HL-60/S4 (cell line): ENCODE measurements around the gene PRAMEF26.
"Not testable (repeated sequence)": the region's sequence is repeated elsewhere in the genome, so short reads cannot be mapped to it uniquely, and the experiment has no call there.

ENCODE experiments used
- in situ Hi-C: fragments of 300-500 bp; cut with MboI; formaldehyde crosslinking; loops from 2 replicates; pipeline ENCODE4 v1.14.3; 2022; ENCODE audit warnings: low sequenced_read_pairs

The PRAMEF26 gene

GRCh38 chr1:13155909-13156308 lies at the start of gene PRAMEF26:
TSS of gene PRAMEF26 (minus strand) at chr1:13156009. CDS start at chr1:13153095, 2,914 bp downstream.
- in situ Hi-C loops: not testable (repeated sequence)

DNA sequence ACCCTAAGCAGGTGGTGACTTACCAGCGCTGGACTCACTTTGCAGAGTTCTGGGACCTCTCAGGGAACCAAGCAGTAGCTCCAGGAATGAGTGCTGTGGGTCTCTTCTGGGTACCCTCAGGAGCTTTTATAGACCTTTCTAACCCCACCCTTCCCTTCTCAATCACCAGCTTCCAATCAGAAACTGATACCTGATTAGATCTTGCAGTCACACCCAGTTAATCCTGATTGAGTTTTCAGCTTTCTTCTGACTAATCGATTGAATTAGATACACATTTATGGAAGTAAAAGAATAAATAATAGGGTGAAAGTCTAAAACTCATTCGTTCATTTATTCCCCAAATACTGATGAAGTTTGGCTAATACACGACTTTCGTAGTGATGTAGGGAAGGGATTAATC lies 45.5 kb upstream of the PRAMEF26 start, which contains the start of gene PRAMEF13:
Gene PRAMEF13 (minus strand): TSS at position 101 of the 400 bp plus-strand sequence. CDS start 1,820 bp downstream, outside the sequence.
- in situ Hi-C loops: not testable (repeated sequence)

GRCh38 chr1:13171548-13171947 lies 15.7 kb upstream of the PRAMEF26 start, which contains the start of gene PRAMEF9:
TSS of gene PRAMEF9 (plus strand) at chr1:13171848. CDS start at chr1:13175281, 3,433 bp downstream.
- in situ Hi-C loops: not testable (repeated sequence)

- in situ Hi-C loops: not testable (repeated sequence)
Observed at GRCh38 chr1:13165531-13165930, 9.7 kb upstream of the PRAMEF26 start, which contains the start of gene HNRNPCL4. TSS of gene HNRNPCL4 (minus strand) at chr1:13165631. CDS start at chr1:13165467, 164 bp downstream.

GRCh38 chr1:13116754-13117153 lies 39.1 kb downstream of the PRAMEF26 start, which contains the start of gene HNRNPCL2:
TSS of gene HNRNPCL2 (minus strand) at chr1:13116854. CDS start at chr1:13116400, 454 bp downstream.
- in situ Hi-C loops: not testable (repeated sequence)
